Aorta (tissue), 5 donors: ENCODE data around the gene PHLPP1. TPM values are rescaled to one million over a fixed set of nuclear protein-coding genes. Genes with fewer than 3 reads are reported as not detected.

Experiments used
- ATAC-seq: fragments of 200-7000 bp; cut with Tn5 transposase; one replicate; pipeline ENCODE4 v1.9.1; 2022; ENCODE audit warnings: moderate library complexity; ENCODE audit not compliant: low FRiP score
- DNase-seq, 2 donors: peaks; one replicate each; pipeline ENCODE4 v3.0.0-alpha.2; 2020
- H3K27ac ChIP-seq, 2 donors: one replicate each; pipeline ENCODE4 v1.5.1; 2013; ENCODE audit warnings: low read length in 2 of 2, mild to moderate bottlenecking in 2 of 2, moderate library complexity in 2 of 2, control low read depth in 1 of 2, inconsistent platforms in 1 of 2, low read depth in 1 of 2
- H3K27me3 ChIP-seq, 2 donors: one replicate each; pipeline ENCODE4 v1.6.1; 2013; ENCODE audit warnings: control low read depth in 1 of 2, low read length in 1 of 2, mild to moderate bottlenecking in 1 of 2, moderate library complexity in 1 of 2; ENCODE audit not compliant: insufficient read depth in 2 of 2, control insufficient read depth in 1 of 2
- H3K36me3 ChIP-seq, 2 donors: one replicate each; pipeline ENCODE4 v1.6.1; 2013; ENCODE audit warnings: control low read depth in 1 of 2, low read length in 1 of 2, mild to moderate bottlenecking in 1 of 2; ENCODE audit not compliant: insufficient read depth in 2 of 2, control insufficient read depth in 1 of 2
- H3K4me1 ChIP-seq, 2 donors: one replicate each; pipeline ENCODE4 v1.6.1; 2013; ENCODE audit warnings: low read length in 2 of 2, control low read depth in 1 of 2, mild to moderate bottlenecking in 1 of 2, moderate library complexity in 1 of 2; ENCODE audit not compliant: insufficient read depth in 2 of 2, control insufficient read depth in 1 of 2
- H3K4me3 ChIP-seq, 2 donors: one replicate each; pipeline ENCODE4 v1.5.1; 2013; ENCODE audit warnings: low read length in 2 of 2, control low read depth in 1 of 2, mild to moderate bottlenecking in 1 of 2
- H3K9me3 ChIP-seq: one replicate; pipeline ENCODE4 v1.6.1; 2013; ENCODE audit warnings: mild to moderate bottlenecking, low read length; ENCODE audit not compliant: control insufficient read depth
- WGBS, 2 donors: extraction: QIAGEN DNeasy Blood & Tissue Kit; methylation state at CpG; one replicate each; pipeline ENCODE4 v1.1.7; 2013; 5-methylcytosine and 5-hydroxymethylcytosine counted together
- intact Hi-C, 2 donors: fragments of 100-400 bp; cut with DNase I; formaldehyde crosslinking; loops; one replicate each; pipeline versions ENCODE4 v1.14.2 to v1.15.0; 2022
- polyA plus RNA-seq, 2 donors: library from polyadenylated mRNA; stranded (reverse); fragments of 200-250 nt; gene quantifications; one replicate each; pipeline ENCODE4 v1.2.3, GENCODE V29; 2013
- total RNA-seq, 2 donors: library from RNA; stranded (reverse); fragmentation: NEBNext Ultra II Directional; extraction: Animal tissue kit (Norgen Biotek cat#: 25700); gene quantifications; one replicate each; pipeline ENCODE4 v1.2.1, GENCODE V29; 2021
- donor health status: healthy with polysubstance abuse.
- donor health status: Bipolar disorder and iron deficiency.
- donor health status: DM: no; HTN: no; CAD: no.
- donor health status: DM: no; HTN: no; CAD: no.
- donor health status: DM: yes; HTN: yes; CAD: no.

PHLPP1 gene
- total and polyA plus RNA-seq, 4 donors: 1.6 to 16.5 (median 8.3) TPM

GRCh38 chr18:62781262-62781661, 65.9 kb downstream of the PHLPP1 start:
- H3K36me3 ChIP-seq: no peaks in the 10 kb centered on the region
- no peak for ATAC-seq
- no peak overlapping the region for H3K4me3 ChIP-seq
- no peaks in the 10 kb centered on the region for H3K9me3 ChIP-seq
- H3K27ac ChIP-seq: no peak overlapping the region
- intact Hi-C loops: no loop called here
- WGBS, 2 donors: 97 to 98% methylated on average over 3 of the region's 3 CpGs
- DNase-seq: no peak
- no peaks in the 10 kb centered on the region for H3K27me3 ChIP-seq
- no peaks in the 10 kb centered on the region for H3K4me1 ChIP-seq

GRCh38 chr18:62781893-62782292, 66.6 kb downstream of the PHLPP1 start:
- Histone ChIP-seq H3K9me3 (no peaks in the 10 kb centered on the region), H3K4me3 (no peak overlapping the region), H3K27ac (no peak overlapping the region), H3K36me3 (no peaks in the 10 kb centered on the region), H3K4me1 (no peaks in the 10 kb centered on the region), H3K27me3 (no peaks in the 10 kb centered on the region)
- no peak for DNase-seq
- WGBS, 2 donors: 97 to 98% methylated on average over 2 of the region's 2 CpGs
- ATAC-seq: no peak
- intact Hi-C loops: no loop called here

- no peaks in the 10 kb centered on the region for H3K9me3 ChIP-seq
- H3K27me3 ChIP-seq: no peaks in the 10 kb centered on the region
- H3K27ac ChIP-seq: no peak overlapping the region
- ATAC-seq: no peak
- H3K4me1 ChIP-seq: peaks cover 0 to 2% of the 10 kb centered on the region in 2 donors
- intact Hi-C loops: no loop called here
- no peaks in the 10 kb centered on the region for H3K36me3 ChIP-seq
- H3K4me3 ChIP-seq: no peak overlapping the region
- DNase-seq: no peak
- 87% methylated on average over 4 of the region's 4 CpGs for WGBS, 2 donors
Observed at GRCh38 chr18:62784338-62784965, 69.1 kb downstream of the PHLPP1 start.

- no peaks in the 10 kb centered on the region for H3K36me3 ChIP-seq
- no peaks in the 10 kb centered on the region for H3K9me3 ChIP-seq
- H3K27ac ChIP-seq: no peak overlapping the region
- ATAC-seq: peak; percentile 11
- no peak overlapping the region for H3K4me3 ChIP-seq
- peaks cover 0 to 2% of the 10 kb centered on the region in 2 donors for H3K4me1 ChIP-seq
- H3K27me3 ChIP-seq: no peaks in the 10 kb centered on the region
- no peak for DNase-seq
- intact Hi-C loops: no loop called here
- 88 to 97% methylated on average over 3 of the region's 3 CpGs for WGBS, 2 donors
Observed at GRCh38 chr18:62784966-62785413, 69.6 kb downstream of the PHLPP1 start.

GRCh38 chr18:62786689-62787088, 71.3 kb downstream of the PHLPP1 start:
- Histone ChIP-seq H3K9me3 (no peaks in the 10 kb centered on the region), H3K4me3 (no peak overlapping the region), H3K4me1 (peaks cover 0 to 2% of the 10 kb centered on the region in 2 donors), H3K27ac (no peak overlapping the region), H3K27me3 (no peaks in the 10 kb centered on the region), H3K36me3 (no peaks in the 10 kb centered on the region)
- intact Hi-C loops: no loop called here
- DNase-seq (no peak), ATAC-seq (no peak)
- WGBS, 2 donors: 93 to 97% methylated on average over 3 of the region's 3 CpGs

GRCh38 chr18:62788111-62788510, 72.8 kb downstream of the PHLPP1 start:
- Histone ChIP-seq H3K36me3 (no peaks in the 10 kb centered on the region), H3K4me3 (no peak overlapping the region), H3K9me3 (no peaks in the 10 kb centered on the region), H3K27me3 (no peaks in the 10 kb centered on the region), H3K27ac (no peak overlapping the region), H3K4me1 (peaks cover 0 to 2% of the 10 kb centered on the region in 2 donors)
- ATAC-seq: no peak
- WGBS, 2 donors: 97% methylated on average over 3 of the region's 3 CpGs
- intact Hi-C loops: no loop called here
- no peak for DNase-seq

- no peak overlapping the region for H3K4me3 ChIP-seq
- H3K9me3 ChIP-seq: no peaks in the 10 kb centered on the region
- 82 to 85% methylated on average over 3 of the region's 3 CpGs for WGBS, 2 donors
- peaks cover 0 to 2% of the 10 kb centered on the region in 2 donors for H3K4me1 ChIP-seq
- no peaks in the 10 kb centered on the region for H3K27me3 ChIP-seq
- H3K27ac ChIP-seq: no peak overlapping the region
- intact Hi-C loops: no loop called here
- ATAC-seq (no peak), DNase-seq (no peak)
- no peaks in the 10 kb centered on the region for H3K36me3 ChIP-seq
Observed at GRCh38 chr18:62788876-62789275, 73.5 kb downstream of the PHLPP1 start.

GRCh38 chr18:62790871-62791772, 75.8 kb downstream of the PHLPP1 start:
- no peak overlapping the region for H3K27ac ChIP-seq
- no peak overlapping the region for H3K4me3 ChIP-seq
- WGBS, 2 donors: 77 to 79% methylated on average over 7 of the region's 7 CpGs
- H3K36me3 ChIP-seq: no peaks in the 10 kb centered on the region
- intact Hi-C loops: no loop called here
- H3K4me1 ChIP-seq: peaks cover 0 to 2% of the 10 kb centered on the region in 2 donors
- ATAC-seq (no peak), DNase-seq (no peak)
- no peaks in the 10 kb centered on the region for H3K9me3 ChIP-seq
- H3K27me3 ChIP-seq: no peaks in the 10 kb centered on the region

GRCh38 chr18:62792016-62792415, 76.7 kb downstream of the PHLPP1 start:
- 73 to 79% methylated on average over 1 of the region's 1 CpG for WGBS, 2 donors
- Histone ChIP-seq H3K27ac (no peak overlapping the region), H3K36me3 (no peaks in the 10 kb centered on the region), H3K4me1 (peaks cover 0 to 2% of the 10 kb centered on the region in 2 donors), H3K27me3 (no peaks in the 10 kb centered on the region), H3K9me3 (no peaks in the 10 kb centered on the region), H3K4me3 (no peak overlapping the region)
- DNase-seq: no peak
- intact Hi-C loops: no loop called here
- no peak for ATAC-seq
